Fibroblast of the conjunctiva (primary cell): ENCODE measurements around the gene MBD3L4.
"Not testable (repeated sequence)": the region's sequence is repeated elsewhere in the genome, so short reads cannot be mapped to it uniquely, and the experiment has no call there.

Experiments used
- DNase-seq: peaks from one replicate; pipeline ENCODE4 v3.0.0-alpha.2; 2010; ENCODE audit warnings: low read depth

The MBD3L4 gene

DNA sequence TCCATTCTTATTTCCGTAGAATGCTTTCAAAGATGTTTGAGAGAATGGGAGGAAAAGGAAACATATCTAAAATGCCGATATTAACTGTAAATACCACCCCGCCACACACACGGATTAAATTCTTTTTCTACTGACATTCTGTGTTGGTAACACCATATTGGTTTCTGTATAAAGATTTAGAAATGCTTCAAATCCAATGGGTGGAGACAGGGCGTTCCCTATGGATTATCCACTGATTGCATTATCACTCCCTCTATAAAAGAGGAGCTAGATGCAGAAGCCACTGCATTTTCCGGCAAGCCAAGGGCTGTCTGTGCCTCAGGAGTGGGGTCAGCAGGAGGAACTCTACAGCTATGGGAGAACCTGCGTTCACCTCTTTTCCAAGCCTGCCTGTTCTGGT lies 9.0 kb upstream of the MBD3L4 start, which contains the start of gene MBD3L2:
TSS of gene MBD3L2 (plus strand) at position 301 of the 400 bp plus-strand sequence. CDS start at position 354, 53 bp downstream.
- not testable (repeated sequence) for DNase-seq

DNA sequence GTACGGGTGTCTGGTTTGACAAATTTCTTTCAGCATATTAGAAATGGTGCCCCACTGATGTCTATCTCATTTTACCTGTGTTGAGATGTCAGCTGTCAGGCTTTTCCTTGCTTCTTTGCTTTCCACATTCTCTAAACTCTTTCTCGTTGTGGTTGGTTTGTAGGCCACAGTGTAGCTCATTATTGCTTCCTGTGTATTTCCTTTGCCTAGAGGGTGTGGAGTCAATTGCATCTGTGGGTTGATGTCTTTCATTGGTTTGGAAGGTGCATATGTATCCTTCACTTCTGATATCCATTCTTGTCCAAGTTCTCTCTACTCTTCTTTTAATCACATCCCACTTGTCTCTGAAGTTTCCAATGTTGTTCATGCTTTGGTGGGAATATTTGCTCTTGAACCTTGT lies 1.6 kb upstream of the MBD3L4 start:
- not testable (repeated sequence) for DNase-seq

DNA sequence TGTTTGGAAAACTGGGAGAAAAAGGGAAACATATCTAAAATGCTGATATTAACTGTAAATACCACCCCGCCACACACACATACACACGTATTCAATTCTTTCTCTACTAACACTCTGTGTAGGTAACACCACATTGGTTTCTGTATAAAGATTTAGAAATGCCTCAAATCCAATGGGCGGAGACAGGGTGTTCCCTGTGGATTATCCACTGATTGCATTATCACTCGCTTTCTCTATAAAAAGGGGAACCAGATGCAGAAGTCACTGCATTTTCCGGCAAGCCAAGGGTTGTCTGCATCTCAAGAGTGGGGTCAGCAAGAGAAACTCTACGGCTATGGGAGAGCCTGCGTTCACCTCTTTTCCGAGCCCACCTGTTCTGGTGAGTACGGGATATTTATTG lies 9.7 kb downstream of the MBD3L4 start, which contains the start of gene MBD3L5:
TSS of gene MBD3L5 (plus strand) at position 301 of the 400 bp plus-strand sequence. CDS start at position 335, 34 bp downstream.
- not testable (repeated sequence) for DNase-seq

DNA sequence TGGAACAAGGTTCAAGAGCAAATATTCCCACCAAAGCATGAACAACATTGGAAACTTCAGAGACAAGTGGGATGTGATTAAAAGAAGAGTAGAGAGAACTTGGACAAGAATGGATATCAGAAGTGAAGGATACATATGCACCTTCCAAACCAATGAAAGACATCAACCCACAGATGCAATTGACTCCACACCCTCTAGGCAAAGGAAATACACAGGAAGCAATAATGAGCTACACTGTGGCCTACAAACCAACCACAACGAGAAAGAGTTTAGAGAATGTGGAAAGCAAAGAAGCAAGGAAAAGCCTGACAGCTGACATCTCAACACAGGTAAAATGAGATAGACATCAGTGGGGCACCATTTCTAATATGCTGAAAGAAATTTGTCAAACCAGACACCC lies 11.2 kb downstream of the MBD3L4 start:
- not testable (repeated sequence) for DNase-seq

DNA sequence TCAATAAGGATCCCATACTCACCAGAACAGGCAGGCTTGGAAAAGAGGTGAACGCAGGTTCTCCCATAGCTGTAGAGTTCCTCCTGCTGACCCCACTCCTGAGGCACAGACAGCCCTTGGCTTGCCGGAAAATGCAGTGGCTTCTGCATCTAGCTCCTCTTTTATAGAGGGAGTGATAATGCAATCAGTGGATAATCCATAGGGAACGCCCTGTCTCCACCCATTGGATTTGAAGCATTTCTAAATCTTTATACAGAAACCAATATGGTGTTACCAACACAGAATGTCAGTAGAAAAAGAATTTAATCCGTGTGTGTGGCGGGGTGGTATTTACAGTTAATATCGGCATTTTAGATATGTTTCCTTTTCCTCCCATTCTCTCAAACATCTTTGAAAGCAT lies 18.6 kb downstream of the MBD3L4 start, which contains the start of gene MBD3L2B:
TSS of gene MBD3L2B (minus strand) at position 101 of the 400 bp plus-strand sequence. CDS start at position 67, 34 bp downstream.
- DNase-seq: not testable (repeated sequence)

DNA sequence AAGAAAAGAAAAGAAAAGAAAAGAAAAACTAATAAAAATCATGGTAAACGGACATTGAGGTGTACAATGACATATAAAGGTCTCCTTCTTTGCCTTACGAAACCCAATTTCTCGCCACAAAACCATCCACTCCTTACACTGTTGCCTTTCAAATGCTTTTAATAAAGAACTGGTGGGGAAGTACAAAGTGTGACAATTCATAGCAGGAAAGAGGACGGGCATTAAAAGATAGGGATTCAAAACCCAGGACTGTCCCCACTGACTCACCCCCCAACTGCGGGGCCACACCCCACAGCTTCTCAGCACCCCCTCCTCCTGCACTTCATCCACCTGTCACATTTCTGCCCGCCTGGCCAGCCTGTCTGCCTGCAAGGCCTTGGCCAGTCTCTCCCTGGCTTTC lies 21.2 kb downstream of the MBD3L4 start:
- no peak for DNase-seq

DNA sequence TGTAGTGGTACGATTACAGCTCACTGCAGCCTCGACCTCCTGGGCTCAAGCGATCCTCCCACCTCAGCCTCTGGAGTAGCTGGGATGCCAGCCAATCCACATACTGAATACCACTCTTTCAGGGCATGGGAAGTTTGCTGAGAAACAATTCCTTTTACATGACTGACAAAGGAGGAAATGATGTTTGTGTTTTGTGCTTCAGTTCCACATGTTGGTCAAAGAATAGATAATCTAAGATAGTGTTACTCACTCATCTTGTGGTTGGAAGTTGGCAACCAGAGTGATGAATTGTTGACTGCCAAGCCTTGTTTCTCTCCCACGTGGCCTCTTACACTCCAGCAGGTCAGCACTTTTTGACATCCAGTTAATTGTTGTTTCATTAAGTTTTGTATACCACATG lies 26.3 kb downstream of the MBD3L4 start:
- no peak for DNase-seq

DNA sequence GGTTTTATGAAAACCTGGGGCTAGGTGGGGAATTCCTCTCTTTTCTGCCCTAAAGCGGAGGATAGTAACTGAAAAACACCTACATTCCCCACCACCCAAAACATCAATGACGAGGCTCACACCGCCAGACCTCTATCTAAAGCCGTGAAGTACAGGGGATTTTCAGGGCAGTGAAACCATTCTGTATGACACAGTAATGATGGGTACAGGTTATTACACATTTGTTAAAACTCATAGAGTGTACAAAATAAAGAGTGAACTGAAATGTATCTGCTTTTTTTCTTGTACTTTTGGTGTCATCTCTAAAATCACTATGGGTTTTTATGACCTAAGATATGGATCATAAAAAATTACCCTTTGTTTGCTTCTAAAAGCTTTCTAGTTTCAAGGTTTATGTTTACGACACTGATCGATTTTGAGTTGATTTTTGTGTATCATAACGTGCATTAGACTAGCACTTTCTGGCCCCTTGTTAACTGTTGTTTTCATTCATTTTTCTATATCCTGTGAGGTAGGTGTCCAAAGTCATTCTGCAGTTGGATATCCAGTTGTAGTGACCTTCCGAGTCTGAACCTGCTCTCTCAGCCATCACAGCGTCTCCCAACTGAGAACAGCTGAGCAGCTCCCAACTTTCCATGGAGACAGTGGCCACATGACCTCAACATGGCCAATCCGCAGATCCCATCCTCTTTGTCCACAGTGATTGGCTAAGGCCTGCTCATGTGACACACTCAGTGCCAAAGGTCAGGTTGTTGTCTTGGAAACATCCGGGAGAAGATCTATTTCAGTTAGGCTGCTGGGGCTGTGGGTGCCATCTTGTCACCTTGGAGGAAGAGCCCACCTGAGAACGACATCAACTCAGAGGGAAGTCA lies 29.0 kb downstream of the MBD3L4 start:
- DNase-seq: no peak

DNA sequence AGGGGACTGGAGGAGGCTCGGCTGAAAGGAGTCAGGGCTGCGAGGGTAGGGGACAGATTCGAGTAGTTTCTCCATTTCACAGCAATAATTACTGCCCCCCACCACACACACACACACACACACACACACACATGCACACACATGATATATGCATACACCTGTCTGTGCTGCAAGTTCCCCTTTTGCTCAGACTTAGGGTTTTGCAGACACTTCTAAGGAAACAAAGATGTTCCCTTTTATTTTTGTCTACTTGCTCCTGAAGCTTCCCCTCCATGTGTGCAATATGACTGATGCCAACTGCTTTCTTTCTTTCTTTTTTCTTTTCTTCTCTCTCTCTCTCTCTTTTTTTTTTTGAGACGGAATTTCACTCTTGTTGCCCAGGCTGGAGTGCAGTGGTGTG lies 32.1 kb downstream of the MBD3L4 start:
- no peak for DNase-seq

DNA sequence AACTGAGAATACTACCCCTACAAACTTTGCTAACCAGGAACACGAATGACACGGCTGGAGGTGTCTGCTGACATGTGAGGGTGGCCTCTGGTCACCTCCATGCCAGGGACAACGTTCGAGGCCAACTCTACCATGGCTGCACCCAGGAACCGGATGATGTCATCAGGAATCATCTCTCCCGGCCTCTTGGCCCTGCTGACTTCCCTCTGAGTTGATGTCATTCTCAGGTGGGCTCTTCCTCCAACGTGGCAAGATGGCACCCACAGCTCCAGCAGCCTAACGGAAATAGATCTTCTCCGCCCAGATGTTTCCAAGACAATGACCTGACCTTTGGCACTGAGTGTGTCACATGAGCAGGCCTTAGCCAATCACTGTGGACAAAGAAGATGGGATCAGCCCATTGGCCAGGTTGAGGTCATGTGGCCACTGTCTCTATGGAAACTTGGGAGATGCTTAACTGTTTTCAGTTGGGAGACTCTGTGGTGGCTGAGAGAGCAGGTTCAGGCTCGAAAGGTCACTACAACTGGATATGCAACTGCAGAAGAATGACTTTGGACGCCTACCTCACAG lies 33.8 kb downstream of the MBD3L4 start:
- DNase-seq: no peak

DNA sequence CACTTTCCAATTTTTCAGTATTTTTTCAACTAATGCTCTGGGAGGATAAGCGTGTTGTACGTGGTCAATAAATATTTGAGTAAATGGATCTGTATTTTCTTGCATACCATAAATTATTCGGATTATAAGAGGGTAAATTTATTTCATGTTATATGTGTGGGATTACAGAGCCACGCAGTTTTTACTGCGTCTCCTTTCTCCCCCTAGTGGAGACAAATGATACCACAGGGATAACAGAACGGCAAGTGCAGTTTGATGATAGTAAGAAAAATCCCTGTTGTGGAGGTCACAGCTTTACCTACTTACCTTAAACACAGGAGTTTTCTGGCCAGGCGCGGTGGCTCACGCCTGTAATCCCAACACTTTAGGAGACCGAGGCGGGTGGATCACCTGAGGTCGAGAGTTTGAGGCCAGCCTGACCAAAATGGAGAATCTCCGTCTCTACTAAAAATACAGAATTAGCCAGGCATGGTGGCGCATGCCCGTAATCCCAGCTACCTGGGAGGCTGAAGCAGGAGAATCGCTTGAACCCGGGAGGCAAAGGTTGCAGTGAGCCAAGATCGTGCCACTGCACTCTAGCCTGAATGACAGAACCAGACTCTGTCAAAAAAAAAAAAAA lies 35.6 kb downstream of the MBD3L4 start:
- DNase-seq: no peak

DNA sequence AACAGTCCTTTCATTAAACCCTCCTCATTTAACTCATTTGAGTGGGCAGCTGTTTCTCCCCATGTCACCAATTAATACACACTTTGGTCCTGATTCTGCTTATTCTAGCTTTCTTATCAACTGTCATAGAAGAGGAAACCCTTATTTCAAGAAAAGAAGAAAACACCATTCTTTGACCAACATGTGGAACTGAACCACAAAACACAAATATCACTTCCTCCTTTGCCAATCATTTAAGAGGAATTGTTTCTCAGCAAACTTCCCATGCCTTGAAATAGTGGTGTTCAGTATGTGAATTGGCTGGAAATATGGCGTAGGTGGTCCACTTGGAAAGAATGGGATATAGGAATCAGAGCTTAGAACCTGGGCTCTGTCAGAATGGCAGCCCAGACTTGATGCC lies 39.2 kb downstream of the MBD3L4 start:
- no peak for DNase-seq

DNA sequence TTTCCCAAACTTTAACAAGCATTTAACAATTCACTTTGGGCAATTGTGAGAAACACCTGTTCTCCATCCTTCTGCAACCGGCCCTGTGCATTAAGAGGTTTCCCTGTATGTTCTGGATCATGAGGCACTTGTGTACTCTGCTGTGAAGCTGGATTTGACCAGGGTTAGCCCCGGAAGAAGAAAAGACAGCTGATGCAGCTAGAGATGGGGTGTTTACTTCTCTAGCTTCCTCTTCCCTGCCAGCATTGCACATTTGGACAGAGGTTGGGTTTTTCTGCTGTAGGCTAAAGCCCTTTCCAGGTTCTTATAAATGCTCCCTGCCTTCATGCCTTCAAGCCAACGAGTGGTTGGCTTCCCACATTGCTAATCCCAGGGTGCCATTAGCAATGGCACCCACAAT lies 39.6 kb downstream of the MBD3L4 start:
- DNase-seq: no peak

DNA sequence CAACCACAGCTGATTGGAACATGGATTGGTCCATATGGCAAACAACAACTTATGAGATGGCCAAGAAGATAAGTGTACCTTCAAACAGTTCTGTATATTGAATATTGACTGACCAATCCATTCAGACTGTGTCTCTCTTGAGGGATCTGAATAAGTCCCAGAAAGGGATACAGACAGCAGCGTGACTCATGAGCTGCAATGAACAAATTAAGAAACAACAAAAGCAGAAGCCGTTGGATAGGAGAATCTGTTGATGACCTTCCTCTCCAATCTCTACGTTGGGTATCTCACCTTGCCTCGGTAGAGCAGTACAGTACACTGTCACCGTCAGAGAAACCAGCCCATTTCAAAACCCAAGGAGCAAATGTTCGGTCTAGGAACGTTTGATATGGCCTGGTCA lies 40.0 kb downstream of the MBD3L4 start:
- DNase-seq: no peak

DNA sequence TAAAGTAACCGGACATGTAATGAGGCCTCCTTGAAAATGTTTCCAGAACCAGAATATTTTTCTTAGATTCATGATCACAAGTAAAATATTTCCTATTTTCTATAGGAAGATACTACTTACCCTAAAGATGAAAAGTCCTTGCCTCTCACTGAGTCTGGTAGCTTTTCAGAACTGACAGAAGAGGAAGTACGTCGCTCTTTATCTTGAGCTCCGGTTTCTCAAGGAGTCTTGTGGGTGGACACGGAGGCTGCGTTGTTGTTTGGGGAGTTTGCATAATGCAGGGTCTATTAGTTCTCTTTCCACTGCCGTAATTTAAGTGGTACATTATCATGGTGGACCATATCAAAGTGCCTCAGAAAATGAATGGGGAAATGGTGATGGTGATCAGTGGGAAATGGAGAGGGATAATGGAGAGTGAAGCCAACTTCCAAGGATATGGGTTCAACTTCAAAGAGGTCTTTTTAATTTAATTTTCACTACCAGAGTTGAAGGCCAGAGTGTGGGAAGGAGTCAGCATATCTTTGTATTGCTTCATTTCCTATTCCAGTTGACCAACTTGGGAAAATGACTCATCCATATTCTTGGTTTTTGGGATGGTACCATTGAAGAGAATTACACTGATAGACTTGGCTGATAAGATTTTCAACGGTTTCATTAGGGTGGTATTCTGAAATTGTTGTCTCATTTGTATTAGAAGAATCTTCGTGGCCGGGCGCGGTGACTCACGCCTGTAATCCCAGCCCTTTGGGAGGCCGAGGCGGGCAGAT lies 42.1 kb downstream of the MBD3L4 start:
- DNase-seq: no peak

DNA sequence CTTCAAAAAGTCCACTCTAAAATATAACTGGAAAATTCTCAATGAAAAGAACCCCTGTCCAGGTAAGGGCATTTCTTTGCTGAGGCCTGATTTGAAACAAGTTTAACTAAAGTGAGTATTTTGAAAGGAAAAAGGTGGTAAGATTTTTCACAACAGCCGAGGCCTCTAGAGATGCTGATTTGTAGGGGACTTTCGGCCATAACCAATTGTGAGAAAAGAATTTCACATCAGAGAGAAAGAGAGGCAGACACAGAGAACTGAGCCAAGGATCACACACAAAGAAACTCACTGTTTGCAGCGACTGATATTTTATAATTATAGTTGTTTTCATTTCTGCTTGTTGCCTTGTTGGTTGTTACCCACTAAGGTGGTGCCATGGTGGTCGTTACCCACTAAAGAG lies 43.2 kb downstream of the MBD3L4 start:
- DNase-seq: no peak

DNA sequence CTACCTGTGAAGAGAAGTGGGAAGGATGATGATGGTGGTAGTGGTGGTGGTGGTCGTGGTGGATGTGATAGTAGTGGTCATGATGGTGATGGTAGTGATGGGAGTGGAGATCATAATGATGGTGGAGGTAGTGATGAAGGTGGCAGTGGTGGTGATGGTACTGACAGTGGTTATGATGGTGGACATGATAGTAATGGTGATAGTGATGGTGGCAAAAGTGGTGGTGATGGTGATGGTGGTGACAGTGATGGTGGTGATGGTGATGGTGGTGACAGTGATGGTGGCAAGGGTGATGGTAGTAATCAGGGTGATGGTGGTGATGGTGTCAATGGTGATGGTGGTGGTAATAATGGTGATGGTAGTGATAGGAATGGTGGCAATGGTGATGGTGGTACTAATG lies 44.9 kb downstream of the MBD3L4 start:
- DNase-seq: no peak

DNA sequence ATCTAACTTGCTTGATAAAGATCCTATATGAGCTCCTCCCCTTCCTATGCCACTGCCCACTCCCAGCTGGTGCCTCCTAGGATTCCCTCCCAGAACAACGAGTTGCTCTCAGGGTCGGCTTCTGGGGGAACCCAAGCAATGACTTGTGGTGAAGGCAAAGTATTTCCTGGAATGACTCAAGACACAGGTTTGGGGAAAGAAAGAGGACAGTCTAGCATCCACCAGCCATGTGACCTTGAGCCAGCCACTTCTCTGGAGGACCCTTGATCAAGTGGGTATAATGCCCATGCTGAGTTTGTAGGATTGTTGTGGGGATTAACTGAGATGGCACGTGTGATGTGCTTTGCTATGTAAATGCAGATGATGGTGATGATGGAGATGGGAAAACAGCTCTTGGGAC lies 51.7 kb downstream of the MBD3L4 start:
- DNase-seq: no peak

DNA sequence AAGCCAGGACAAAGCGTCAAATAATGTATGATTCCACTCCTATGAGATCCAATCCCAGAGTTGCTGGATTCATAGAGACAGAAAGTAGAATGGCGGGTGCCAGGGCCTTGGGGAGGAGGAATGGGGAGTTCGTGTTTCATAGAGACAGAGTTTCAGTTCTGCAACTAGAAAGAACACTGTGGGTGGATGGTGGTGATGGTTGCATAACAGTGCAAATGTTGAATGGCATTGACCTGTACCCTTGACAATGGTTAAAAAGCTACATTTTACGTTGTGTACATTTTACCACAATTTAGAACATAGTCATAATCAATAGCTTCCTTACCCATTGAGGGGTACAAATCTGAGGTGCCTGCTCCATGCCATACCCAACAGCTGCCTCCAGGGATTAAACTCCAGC lies 52.1 kb downstream of the MBD3L4 start:
- DNase-seq: no peak
